Cerebellar cortex (tissue), 1 donor: ENCODE measurements around the gene DNASE1L1.

ENCODE experiments used
- DNase-seq: peaks from one replicate; pipeline ENCODE4 v3.0.0-alpha.2; 2015; ENCODE audit warnings: low spot score

DNASE1L1 gene, protein sequence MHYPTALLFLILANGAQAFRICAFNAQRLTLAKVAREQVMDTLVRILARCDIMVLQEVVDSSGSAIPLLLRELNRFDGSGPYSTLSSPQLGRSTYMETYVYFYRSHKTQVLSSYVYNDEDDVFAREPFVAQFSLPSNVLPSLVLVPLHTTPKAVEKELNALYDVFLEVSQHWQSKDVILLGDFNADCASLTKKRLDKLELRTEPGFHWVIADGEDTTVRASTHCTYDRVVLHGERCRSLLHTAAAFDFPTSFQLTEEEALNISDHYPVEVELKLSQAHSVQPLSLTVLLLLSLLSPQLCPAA

DNA sequence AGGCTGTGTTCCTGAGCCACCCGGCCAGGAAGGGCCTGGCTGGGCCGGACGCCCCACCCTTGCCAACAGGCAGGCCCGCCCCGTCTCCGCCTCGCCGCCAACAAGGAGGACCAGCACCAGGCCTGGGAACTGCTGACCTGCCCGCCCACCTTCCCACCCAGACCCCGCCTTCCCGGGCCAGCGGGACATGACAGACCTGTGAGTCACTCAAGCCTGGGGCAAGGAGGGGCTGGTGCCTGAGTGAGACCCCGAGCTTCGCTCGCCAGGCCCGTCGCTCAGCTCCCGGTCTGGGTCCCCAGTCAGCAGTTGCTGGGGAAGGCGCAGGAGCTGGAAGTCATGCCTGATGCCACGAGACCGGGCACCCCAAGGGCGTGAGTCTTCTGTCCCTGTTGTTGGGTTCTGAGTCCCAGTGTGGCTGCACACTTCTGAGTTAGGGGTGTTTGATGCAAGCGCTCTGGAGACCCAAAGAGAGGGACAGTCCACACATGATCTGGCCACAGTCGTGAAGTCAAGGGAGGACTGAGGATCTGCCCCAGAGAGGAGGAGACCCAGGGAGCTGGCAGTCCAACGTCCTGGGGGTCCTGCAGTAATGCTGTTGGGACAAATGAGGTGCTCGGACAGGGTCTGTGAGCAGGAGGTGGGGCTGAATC lies at the start of gene DNASE1L1:
Gene DNASE1L1, minus strand, starts transcription at position 33 of the 650 bp plus-strand sequence. CDS start 3,686 bp downstream, outside the sequence.
- DNase-seq: peak; percentile 52

DNA sequence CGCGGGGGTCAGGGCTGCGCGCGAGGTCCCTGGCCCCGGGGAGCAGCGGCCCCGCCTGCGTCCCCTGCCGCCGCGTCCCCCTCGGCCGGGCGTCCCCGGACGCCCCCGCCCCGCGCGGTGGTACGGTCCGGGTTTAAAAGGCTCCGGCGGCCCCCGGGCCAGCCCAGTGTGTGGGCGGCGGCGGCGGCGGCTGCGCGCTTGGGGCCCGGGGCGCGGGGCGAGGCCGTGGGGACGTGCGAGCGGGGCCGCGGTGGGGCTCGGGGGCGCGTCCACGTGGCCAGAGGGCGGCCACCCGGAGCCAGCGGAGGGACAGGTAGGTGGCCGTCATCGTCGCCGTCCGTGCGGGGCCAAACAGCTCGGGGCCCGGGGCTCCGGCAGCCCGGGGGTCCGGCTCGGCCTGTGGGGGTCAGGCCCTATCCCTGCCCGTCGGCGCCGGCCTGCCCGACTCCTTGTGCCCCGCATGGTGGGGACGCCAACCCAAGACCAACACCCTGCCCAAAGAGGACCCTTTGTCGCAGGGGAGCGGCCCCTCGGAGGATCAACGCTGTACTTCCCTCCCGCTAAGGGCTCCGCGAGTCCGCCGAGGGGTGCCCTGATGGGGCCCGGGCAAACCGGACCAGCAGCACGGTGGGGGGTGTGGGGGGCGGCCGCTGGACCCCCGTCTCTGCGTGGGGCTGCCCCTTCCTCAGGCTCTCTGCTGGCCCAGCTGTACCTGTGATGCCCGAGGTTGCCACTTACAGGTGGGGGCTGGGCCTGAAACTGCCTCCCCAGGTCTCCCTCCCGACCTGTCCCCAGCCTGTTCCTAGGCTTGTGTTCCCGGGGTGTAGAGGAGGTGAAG lies 49.3 kb upstream of the DNASE1L1 start, which contains the start of gene PLXNA3:
Gene PLXNA3, plus strand, starts transcription at position 166 of the 838 bp plus-strand sequence. CDS start 1,903 bp downstream, outside the sequence.
- DNase-seq: no peak

DNA sequence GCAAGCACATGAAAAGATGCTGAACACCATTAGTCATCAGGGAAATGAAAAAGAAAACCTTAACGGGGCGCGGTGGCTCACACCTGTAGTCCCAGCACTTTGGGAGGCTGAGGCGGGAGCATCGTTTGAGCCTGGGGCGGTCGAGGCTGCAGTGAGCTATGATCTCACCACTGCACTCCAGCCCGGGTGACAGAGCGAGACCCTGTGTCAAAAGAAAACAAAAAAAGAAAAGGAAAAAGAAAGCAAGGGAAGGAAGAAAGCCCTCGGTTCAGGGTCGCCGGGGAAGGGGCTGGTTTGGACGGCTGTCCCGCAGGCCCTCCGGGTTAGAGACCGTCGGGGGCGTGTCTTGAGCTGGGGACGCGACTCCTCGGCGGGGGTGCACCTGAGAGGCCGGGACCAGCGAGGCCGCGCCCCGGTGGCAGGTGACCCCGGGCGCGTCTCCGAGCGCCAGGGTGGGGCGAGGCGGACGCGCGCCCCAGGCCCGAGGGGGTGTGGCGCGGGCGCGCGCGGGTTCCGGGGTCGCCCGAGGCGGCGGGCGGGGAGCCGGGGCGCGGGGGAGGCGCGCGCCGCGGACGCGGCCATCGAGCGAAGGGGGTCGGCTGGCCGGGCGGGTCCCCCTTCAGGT lies 48.5 kb upstream of the DNASE1L1 start:
- no peak for DNase-seq

DNA sequence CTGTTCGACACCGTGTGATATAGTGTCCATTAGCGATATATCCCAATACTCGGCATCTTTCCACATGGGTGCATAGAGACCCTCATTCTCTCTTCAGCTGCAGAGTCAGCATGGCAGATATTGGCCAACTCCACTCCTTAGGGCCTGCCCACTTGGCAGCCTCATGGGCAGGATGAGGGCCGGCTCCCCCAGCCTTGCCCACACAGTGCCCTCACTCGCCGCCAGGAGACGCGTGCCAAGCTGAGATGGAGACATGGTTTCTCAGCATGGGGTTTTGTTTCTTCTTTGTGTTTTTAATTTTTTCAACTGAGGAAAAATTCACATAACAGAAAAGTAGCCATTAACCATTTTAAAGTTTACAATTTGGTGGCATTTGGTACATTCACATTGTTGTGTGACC lies 43.8 kb upstream of the DNASE1L1 start:
- DNase-seq: no peak

DNA sequence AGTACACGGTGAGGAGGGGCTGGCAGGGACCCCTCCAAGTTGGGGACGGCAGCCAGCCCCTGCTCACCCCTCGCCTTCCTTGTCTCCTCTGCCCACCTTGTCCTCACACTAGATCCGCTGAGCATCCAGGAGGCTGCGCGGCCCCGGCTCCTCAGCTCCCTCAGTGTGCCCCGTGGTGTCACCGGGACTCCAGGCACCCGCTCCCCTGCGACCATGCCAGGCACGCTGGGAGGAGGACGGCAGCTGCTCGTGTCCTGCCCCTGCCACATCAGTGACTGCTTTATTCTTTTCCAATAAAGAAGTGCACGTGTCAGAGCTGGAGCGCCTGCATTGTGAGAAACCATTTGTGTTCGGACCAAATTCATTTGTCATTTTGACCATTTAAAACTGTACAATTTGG lies 41.3 kb upstream of the DNASE1L1 start:
- DNase-seq: no peak

DNA sequence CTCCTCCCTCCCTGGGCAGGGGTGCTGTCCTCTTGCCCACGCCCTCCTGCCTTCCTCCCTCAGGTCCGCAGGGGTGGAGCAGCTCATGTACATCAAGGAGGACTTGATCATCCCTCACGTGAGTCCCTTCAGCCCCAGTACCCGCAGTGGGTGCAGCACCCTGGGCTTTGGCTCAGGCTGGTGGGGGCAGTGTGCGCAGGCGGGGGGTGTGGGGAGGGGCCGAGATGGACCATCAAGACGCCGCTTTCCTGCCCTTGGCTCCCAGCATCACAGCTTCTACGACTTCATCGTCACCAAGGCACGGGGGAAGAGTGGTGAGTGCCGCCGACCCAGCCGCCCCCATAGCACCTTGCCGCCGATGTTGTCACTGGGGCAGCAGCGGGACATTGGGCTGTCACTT lies 40.6 kb upstream of the DNASE1L1 start:
- DNase-seq: no peak

DNA sequence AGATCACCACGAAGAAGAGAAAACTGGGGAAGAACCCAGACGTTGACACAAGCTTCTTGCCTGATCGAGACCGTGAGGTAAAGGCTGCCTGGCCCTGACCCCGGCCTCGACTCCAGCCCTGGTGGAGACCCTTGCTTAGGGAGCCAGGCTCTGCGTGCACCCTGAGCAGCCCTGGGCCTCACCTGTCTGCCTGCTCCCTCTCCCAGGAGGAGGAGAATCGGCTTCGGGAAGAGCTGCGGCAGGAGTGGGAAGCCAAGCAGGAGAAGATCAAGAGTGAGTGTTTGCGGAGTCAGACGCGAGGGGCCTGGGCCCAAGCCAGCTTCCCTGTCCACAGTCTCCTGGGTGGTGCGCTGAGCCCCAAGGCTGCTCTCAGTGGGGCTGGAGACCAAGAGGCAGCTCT lies 39.4 kb upstream of the DNASE1L1 start:
- DNase-seq: no peak

DNA sequence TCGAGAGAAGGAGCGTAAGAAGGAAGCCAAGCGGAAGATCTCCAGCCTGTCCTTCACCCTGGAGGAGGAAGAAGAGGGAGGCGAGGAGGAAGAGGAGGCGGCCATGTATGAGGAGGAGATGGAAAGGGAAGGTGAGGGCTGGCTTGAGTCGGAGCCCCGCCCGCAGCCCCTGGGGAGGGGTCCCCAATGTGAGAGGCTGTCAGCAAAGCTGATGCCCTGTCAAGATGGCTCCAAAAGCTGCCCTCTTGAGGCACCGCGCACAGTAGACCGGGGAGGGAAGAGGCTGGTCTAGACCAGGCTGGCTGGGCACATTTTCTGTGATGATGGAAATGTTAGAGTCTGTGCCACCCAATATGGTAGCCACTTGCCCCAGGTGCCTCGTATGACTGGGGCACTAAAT lies 37.4 kb upstream of the DNASE1L1 start:
- no peak for DNase-seq

DNA sequence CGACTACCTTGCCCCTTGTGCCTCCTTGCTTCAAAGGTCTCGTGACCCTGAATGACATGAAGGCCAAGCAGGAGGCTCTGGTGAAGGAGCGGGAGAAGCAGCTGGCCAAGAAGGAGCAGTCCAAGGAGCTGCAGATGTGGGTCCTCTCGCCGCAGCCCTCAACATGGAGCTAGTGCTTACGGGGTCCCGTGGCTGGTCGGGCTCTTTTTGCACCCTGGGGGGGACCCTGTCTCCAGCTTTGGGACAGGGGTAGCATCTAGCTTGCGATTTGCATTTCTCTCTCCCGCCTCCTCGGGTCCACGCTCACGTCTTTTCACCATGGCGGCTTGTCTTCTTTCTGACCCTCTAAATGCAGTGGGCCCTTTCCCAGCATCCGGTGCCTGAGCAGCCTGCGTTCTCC lies 36.7 kb upstream of the DNASE1L1 start:
- DNase-seq: no peak

DNA sequence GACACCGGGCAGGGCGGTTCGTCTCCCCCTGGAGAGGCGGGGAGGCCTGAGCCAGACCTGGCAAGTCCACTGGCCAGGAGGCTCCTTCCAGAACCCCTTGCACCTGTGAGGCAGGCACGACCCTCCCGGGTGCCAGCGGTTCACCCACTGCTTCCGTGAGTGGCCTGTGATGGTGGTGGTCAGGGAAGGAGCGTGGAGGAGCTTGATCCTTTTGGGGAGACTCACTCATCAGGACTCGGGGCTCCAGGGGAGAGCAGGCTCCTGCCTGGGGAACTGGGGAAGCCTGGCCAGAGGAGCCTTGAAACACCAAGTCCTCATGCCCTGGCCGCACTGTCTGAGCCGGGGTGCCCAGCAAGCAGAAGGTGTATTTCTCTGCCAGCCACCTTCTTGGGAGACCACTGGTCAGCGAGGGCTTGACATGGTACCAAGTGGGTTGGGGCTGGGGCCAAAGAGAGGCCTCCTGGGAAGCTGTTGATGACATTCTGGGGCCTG lies 35.7 kb upstream of the DNASE1L1 start:
- no peak for DNase-seq

DNA sequence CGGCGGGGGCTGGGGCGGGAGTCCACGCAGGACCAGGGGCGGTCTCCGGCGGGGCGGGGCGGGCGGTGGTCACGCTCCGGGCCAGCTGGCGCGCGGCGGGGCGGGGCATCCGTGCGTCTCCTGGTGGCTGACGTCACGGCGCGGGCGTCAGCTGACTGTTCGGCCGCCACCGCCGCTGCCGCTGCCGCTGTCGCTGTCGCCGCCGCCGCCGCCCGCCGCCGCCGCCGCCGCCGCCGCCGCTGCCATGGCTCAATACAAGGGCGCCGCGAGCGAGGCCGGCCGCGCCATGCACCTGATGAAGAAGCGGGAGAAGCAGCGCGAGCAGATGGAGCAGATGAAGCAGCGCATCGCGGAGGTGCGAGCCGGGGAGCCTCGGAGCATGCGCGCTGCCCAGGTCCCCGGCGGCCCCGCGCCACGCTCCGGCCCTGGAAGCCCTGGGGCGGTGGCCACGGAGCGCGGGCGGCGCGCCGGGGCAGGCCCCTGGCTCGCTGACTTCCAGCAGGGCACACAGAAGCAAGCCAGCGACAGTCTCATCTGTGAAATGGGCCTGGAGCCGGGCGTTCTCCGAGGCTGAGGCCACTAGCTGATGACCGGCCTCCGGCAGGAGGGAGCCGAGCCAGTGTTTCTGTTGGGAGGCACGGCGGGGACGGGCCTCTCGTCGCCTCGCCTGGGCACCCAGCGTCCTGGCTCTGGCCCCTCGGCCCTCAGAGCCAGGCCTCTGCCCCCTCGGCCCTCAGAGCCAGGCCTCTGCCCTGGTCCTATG lies 35.1 kb upstream of the DNASE1L1 start, which contains the start of gene FAM50A:
Gene FAM50A, plus strand, starts transcription at position 150 of the 763 bp plus-strand sequence. Its CDS starts 95 bp downstream, at position 245.
- peak; percentile 52 for DNase-seq

DNA sequence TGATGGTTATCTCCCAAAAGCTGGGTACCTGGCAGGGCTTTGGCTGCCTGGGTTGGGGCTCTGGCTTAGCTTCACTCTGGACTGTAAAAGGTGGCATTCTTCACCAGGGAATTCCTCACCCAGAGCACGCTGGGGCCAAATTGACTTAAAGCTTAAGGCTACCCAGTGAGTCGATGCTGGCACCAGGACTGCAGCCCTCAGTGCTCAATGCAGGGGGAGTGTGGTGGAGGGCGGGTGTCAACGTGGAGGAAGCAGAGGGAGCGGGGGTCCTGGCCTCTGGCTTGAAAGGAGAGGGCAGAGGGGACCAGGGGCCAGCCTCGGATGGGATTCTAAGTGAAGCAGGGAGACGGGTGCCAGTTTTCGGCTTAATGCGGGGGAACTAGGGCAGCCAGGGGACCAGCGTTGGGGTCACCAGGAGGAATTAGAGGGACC lies 34.4 kb upstream of the DNASE1L1 start:
- DNase-seq: no peak

DNA sequence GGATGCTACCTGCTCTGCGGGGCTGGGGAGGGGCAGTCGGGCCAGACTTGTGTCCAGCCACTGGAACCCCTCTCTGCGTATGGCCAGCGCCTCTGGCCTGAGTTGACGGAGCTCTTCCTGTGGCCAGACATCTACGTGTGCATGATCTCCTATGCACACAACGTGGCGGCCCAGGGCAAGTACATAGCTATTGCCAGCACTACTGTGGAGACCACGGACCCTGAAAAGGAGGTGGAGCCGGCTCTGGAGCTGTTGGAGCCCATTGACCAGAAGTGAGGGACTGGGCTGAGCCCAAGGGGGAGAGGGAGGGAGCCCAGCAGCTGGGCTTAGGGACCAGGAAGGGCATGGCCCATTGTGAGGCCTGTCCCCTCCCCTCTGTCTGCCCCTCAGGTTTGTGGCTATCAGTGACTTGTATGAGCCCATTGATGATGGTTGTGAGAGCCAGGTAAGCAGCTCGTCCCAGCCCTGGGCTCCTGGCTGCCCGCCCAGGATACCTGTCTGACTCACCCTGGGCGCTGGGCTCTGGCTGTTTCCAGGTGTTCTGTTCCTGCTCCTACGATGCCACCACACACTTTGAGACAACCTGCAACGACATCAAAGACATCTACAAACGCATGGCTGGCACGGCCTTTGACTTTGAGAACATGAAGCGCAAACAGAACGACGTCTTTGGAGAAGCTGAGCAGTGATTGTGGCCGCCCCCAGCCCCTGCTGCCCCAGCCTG lies 33.1 kb upstream of the DNASE1L1 start:
- no peak for DNase-seq

DNA sequence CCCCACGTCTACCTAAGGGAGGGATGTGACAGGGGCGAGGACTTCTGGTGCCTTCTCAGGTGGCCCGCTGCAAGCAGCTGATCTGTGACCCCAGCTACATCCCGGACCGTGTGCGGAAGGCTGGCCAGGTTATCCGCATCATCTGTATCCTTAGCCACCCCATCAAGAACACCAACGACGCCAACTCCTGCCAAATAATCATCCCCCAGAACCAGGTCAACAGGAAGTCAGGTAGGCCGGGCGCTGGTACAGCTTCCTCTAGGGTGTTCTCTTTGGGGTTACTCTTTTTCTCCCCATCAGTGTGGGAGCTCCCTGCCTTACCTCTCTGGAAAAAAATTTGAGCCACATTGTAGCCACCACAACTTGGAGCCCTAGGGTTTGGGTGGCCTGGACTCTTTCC lies 32.5 kb upstream of the DNASE1L1 start:
- DNase-seq: no peak

DNA sequence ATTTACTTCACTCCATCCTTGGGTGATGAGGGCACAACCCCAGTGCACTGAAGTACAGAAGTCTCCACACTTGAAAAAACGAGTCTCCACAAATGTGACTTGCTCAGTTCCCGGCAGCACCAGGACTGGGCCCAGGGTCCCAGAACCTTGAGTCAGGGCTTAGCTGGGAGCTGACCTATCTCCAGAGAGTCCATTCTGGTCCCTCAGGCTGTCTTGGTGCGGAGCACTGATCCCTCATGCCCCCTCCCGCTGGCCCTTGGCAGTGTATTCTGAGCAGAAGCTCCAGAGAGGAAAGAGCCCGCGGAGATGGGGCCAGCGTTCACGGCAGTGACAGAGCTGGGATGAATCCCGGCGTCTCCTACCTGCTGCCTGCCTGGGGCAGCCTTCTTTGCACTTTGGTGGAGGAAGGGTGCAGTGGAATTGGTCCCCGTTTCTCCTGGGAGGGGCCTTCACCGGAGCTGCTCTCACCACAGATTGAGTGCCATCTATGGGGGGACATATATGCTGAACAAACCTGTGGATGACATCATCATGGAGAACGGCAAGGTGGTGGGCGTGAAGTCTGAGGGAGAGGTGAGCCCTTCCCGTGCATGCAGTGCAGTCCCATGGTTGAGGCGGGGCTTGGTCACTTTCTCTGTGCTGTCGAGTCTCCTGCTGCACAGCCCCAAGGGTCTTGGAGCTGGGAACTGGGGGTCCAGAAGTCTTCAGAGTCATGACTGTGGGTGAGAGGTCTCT lies 31.7 kb upstream of the DNASE1L1 start:
- DNase-seq: no peak

DNA sequence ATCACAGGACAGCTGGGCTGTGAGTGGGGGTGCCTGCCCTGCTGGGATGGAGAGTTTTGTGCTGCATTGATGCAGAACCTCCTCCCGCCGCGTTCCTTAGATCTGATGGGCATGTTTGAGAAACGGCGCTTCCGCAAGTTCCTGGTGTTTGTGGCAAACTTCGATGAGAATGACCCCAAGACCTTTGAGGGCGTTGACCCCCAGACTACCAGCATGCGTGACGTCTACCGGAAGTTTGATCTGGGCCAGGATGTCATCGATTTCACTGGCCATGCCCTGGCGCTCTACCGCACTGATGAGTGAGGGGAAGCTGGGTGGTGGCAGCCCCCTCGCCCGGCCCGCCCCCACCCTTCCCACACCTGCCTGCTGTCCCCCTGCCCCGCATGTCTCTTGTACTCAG lies 30.8 kb upstream of the DNASE1L1 start:
- DNase-seq: no peak

DNA sequence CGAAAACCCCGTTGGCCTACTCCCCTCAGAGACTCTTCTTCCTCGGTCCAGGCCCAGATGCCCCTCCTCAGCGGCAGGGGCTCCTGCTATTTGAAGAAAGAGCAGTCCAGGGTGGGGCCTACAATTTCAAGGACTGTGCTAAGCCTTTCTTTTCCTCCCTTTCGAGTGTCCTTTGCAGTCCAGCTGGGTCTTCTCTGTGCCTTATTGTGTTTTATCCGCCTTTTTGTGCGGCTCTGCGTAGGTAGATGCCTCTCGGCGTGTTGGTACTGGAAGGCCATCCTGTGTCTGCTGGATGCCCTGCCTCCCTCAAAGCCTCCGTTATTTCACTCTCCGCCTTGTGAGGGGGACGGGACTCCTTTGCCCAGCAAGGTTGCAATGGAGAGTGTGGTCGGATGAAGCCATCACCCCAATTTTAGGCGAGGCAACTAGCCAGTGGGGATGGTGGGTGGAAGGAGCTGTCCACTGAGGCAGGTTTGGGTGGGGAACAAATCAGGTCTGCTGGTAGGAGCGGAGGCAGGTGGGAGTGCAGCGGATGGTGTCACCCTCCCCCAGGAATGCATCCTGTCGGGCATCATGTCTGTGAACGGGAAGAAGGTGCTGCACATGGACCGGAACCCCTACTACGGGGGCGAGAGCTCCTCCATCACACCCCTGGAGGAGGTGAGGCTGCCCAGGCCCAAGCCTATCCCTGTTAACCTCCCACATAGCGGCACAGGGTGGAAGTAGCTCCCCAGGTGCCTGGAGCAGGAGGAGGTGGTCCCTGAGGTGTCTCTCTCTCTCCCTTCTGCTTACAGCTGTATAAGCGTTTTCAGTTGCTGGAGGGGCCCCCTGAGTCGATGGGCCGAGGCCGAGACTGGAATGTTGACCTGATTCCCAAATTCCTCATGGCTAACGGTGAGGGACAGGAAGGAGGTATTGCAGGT lies 29.2 kb upstream of the DNASE1L1 start:
- no peak for DNase-seq

DNA sequence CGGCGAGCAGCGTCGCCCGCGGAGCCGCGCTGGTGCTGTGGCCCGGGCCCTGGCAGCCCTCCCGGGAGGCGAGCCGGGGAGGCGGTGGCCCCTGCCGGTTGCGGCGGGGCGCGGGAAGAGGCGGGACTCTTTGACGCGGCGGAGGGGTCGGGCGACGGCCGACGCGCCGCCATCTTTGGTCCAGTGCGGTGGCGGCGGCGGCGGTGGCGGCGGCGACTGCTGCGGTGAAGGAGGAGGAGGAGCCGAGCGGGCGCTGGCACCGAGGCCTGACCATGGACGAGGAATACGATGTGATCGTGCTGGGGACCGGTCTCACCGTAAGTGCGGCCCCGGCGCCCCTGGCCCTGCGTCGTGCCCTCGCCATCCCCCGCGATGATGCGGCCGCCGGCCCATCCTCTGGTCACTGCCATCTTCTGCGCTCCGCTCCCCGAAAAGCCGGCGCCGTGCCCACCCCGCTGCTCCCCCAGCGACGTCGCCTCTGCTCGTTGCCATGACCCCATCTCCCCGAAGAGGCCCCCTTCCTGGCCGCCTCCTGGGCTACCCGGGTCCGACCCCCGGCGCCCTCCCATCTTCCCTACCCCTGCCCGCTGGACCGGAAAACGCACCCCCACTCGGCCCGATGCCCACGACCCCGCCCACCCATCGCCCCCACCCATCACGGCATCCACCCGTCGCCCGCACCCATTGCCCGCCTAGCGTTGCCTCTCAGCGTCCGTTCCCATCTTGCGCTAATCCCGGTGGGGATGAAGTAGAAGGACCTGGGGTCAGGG lies 28.1 kb upstream of the DNASE1L1 start, which contains the start of gene GDI1:
Gene GDI1, plus strand, starts transcription at position 172 of the 770 bp plus-strand sequence. Its CDS starts 101 bp downstream, at position 273.
- no peak for DNase-seq
